ENCODE measurements around the gene RYK.
A peak's percentile ranks its signal among the peaks of the same experiment; 100 is the strongest.

Gene RYK

DNA sequence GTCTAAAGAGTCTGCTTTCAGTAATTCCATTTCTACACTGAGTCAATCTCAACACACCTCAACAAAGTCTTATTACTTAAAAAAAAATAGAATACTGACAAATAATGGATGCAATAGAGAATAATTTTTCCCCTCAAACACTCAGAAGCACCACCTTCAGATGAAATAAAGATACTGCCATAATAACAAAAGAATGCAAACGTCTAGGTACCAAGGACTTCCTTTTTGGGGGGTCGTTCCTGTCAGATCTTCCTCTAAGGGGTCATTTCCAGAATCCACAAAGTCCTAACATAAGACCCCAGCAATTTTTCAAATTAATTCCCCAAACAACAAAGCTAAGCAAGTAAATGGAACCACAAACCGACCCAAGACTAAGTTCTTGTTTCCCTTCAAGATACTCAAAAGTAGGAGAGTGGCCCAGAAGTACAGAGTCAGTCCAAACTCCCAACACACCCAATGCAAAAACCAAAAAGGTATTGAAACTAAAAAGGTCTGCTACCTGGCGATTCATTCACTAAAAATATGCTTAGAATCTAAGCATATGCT lies 1.3 kb downstream of the RYK start:
- Histone ChIP-seq H3K9ac (peak overlapping the region; percentile 25; the same call in 1 of the 2 replicates), H4K20me1 (ENCODE audit: insufficient read depth) (no peaks in the 10 kb centered on the region), H3K79me2 (ENCODE audit: insufficient read depth, low read depth) (peaks cover 29% of the 10 kb centered on the region; the same call in 1 of the 2 replicates), H3K27me3 (ENCODE audit: insufficient read depth, low read depth) (peaks cover under 1% of the 10 kb centered on the region; the same call in 1 of the 2 replicates), H3K4me1 (ENCODE audit: low read depth, poor library complexity, severe bottlenecking) (peaks cover 35% of the 10 kb centered on the region), H3K27ac (no peak overlapping the region; the same call in 1 of the 2 replicates), H3K4me3 (IDR thresholded peaks at IDR 0.05; ENCODE audit: insufficient read depth, low read depth, low read length) (peak overlapping the region; percentile 81), H2AFZ (ENCODE audit: low read depth) (peak overlapping the region; percentile 59; the same call in 1 of the 2 replicates), H3K4me2 (peak overlapping the region; percentile 97), H3K36me3 (ENCODE audit: insufficient read depth) (no peaks in the 10 kb centered on the region)
- TF ChIP-seq, protein P1, sequence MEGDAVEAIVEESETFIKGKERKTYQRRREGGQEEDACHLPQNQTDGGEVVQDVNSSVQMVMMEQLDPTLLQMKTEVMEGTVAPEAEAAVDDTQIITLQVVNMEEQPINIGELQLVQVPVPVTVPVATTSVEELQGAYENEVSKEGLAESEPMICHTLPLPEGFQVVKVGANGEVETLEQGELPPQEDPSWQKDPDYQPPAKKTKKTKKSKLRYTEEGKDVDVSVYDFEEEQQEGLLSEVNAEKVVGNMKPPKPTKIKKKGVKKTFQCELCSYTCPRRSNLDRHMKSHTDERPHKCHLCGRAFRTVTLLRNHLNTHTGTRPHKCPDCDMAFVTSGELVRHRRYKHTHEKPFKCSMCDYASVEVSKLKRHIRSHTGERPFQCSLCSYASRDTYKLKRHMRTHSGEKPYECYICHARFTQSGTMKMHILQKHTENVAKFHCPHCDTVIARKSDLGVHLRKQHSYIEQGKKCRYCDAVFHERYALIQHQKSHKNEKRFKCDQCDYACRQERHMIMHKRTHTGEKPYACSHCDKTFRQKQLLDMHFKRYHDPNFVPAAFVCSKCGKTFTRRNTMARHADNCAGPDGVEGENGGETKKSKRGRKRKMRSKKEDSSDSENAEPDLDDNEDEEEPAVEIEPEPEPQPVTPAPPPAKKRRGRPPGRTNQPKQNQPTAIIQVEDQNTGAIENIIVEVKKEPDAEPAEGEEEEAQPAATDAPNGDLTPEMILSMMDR (conservative IDR thresholded peaks at IDR 0.05; ENCODE audit: low read depth, low read length): no peak

DNA sequence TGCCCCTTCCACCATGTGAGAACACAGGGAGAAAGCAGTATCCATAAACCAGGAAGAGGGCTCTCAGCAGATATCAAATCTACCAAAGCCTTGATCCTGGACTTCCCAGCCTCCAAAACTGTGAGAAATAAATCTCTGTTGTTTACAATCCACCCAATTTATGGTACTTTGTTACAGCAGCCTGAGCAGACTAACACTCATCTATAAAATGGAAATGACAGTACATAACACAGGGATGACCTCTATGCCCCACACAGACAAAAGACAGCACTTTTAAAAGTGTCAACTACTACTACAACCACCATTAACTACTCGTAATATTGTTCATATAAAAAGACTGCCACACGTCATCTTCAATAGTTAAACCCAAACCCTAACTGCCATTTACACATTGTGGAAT lies 5.7 kb downstream of the RYK start:
- Histone ChIP-seq H3K36me3 (ENCODE audit: insufficient read depth) (no peaks in the 10 kb centered on the region), H3K4me3 (IDR thresholded peaks at IDR 0.05; ENCODE audit: insufficient read depth, low read depth, low read length) (no peak overlapping the region), H4K20me1 (ENCODE audit: insufficient read depth) (no peaks in the 10 kb centered on the region), H3K4me1 (ENCODE audit: low read depth, poor library complexity, severe bottlenecking) (peaks cover 7% of the 10 kb centered on the region), H3K27me3 (ENCODE audit: insufficient read depth, low read depth) (no peaks in the 10 kb centered on the region), H3K27ac (no peak overlapping the region), H3K9ac (no peak overlapping the region), H3K4me2 (no peak overlapping the region), H2AFZ (ENCODE audit: low read depth) (no peak overlapping the region), H3K79me2 (ENCODE audit: insufficient read depth, low read depth) (peaks cover 46% of the 10 kb centered on the region; the same call in 1 of the 2 replicates)
- TF ChIP-seq, protein P1 (conservative IDR thresholded peaks at IDR 0.05; ENCODE audit: low read depth, low read length): no peak

DNA sequence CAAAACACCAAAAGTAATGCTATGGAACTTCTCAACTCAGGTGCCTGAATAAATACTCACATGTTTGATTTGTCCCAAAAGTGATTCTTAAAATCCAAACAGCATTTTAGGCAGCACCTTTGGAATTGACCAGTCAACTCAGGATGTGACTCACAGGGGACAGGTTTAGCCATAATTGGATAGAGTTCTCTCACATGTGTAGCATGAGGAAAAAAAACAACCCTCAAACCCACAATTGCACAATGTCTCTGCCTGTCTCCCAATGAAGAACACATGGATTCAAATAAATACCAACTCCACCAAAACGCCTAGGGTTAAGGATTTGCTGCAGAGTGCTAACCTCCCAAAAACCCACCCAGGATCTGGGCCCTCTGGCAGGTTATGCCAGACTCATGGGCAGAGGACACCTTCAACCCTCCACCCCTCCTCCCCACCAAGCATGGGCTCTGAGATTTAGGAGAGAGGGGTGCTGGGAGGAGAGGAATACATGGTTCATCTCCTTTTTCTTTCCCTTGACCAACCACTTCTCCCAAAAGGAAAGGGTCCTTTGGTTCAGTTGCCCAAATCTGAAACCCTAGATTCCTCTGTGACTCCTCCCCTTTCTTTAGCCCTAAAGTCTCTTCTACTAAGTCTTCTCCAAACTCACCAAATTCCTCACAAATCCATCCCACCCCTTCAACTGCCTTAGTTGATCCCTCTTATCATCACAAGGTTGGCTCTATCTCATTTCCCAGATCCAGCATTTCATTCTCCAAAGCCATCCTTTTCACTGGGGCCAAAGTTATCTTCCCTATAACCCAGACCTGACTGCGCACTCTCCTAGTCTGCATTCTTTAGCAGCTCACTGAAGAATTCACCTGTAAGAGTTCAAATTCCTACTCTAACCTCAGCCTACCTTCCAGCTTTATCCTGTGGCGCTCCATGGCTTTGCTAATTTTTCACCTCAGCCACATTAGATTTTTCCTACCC lies 7.7 kb downstream of the RYK start:
- Histone ChIP-seq H4K20me1 (ENCODE audit: insufficient read depth) (no peaks in the 10 kb centered on the region), H3K27me3 (ENCODE audit: insufficient read depth, low read depth) (no peaks in the 10 kb centered on the region), H3K4me2 (no peak overlapping the region), H3K4me1 (ENCODE audit: low read depth, poor library complexity, severe bottlenecking) (peaks cover 11% of the 10 kb centered on the region), H3K27ac (no peak overlapping the region), H3K9ac (no peak overlapping the region), H3K4me3 (IDR thresholded peaks at IDR 0.05; ENCODE audit: insufficient read depth, low read depth, low read length) (no peak overlapping the region), H2AFZ (ENCODE audit: low read depth) (no peak overlapping the region), H3K36me3 (ENCODE audit: insufficient read depth) (no peaks in the 10 kb centered on the region), H3K79me2 (ENCODE audit: insufficient read depth, low read depth) (peaks cover 32% of the 10 kb centered on the region; the same call in 1 of the 2 replicates)
- TF ChIP-seq, protein P1 (conservative IDR thresholded peaks at IDR 0.05; ENCODE audit: low read depth, low read length): no peak

GRCh38 chr3:134239538-134239937 lies 11.1 kb downstream of the RYK start:
- TF ChIP-seq, protein P1 (conservative IDR thresholded peaks at IDR 0.05; ENCODE audit: low read depth, low read length): no peak

More at GRCh38 chr3:134239538-134239937, 11.1 kb downstream of the RYK start:
- Histone ChIP-seq H3K4me3 (IDR thresholded peaks at IDR 0.05; ENCODE audit: insufficient read depth, low read depth, low read length) (no peak overlapping the region), H2AFZ (ENCODE audit: low read depth) (no peak overlapping the region), H3K27ac (no peak overlapping the region), H3K4me1 (ENCODE audit: low read depth, poor library complexity, severe bottlenecking) (peaks cover 26% of the 10 kb centered on the region), H3K79me2 (ENCODE audit: insufficient read depth, low read depth) (peaks cover 16% of the 10 kb centered on the region; the same call in 1 of the 2 replicates), H3K36me3 (ENCODE audit: insufficient read depth) (no peaks in the 10 kb centered on the region), H3K4me2 (peak overlapping the region; percentile 6; the same call in 1 of the 2 replicates), H3K9ac (no peak overlapping the region), H4K20me1 (ENCODE audit: insufficient read depth) (no peaks in the 10 kb centered on the region), H3K27me3 (ENCODE audit: insufficient read depth, low read depth) (no peaks in the 10 kb centered on the region)

Data from KMS-11 (cell line).